ENCODE results near the gene PLEKHM3. TPM values are rescaled to one million over a fixed set of nuclear protein-coding genes. Genes with fewer than 3 reads are reported as not detected.

PLEKHM3 gene
- total RNA-seq, 2 donors from 2014 or later = 20.5 to 21.8 TPM

- DNase-seq (ENCODE audit: low spot score) (no peak), ATAC-seq (ENCODE audit: insufficient number of reproducible peaks, low FRiP score, low read depth) (no peak)
- TF ChIP-seq CTCF (IDR thresholded peaks at IDR 0.05) = no peak
- Histone ChIP-seq H3K4me1 (ENCODE audit: control insufficient read depth in 1 of 2, low read depth in 2 of 2) (no peaks in the 10 kb centered on the region), H3K27ac (no peak overlapping the region), H3K9me3 (no peaks in the 10 kb centered on the region), H3K4me3 (no peak overlapping the region), H3K27me3 (replicated peaks; ENCODE audit: insufficient read depth) (no peaks in the 10 kb centered on the region), H3K36me3 (peaks cover 5% of the 10 kb centered on the region)
Measured at GRCh38 chr2:207905546-207905945, 119.8 kb downstream of the PLEKHM3 start.

- Histone ChIP-seq H3K4me1 (ENCODE audit: control insufficient read depth in 1 of 2, low read depth in 2 of 2) (no peaks in the 10 kb centered on the region), H3K36me3 (peaks cover 9% of the 10 kb centered on the region), H3K27ac (no peak overlapping the region), H3K9me3 (no peaks in the 10 kb centered on the region), H3K27me3 (replicated peaks; ENCODE audit: insufficient read depth) (no peaks in the 10 kb centered on the region), H3K4me3 (no peak overlapping the region)
- ATAC-seq (ENCODE audit: insufficient number of reproducible peaks, low FRiP score, low read depth) (no peak), DNase-seq (ENCODE audit: low spot score) (no peak)
- TF ChIP-seq CTCF (IDR thresholded peaks at IDR 0.05) = no peak
Measured at GRCh38 chr2:207903236-207903635, 122.1 kb downstream of the PLEKHM3 start.

- H3K36me3 ChIP-seq = peaks cover 9% of the 10 kb centered on the region
- no peaks in the 10 kb centered on the region for H3K9me3 ChIP-seq
- H3K4me3 ChIP-seq = no peak overlapping the region
- no peak for DNase-seq (ENCODE audit: low spot score)
- no peak overlapping the region for H3K27ac ChIP-seq
- no peaks in the 10 kb centered on the region for H3K4me1 ChIP-seq (ENCODE audit: control insufficient read depth in 1 of 2, low read depth in 2 of 2)
- TF ChIP-seq CTCF (IDR thresholded peaks at IDR 0.05) = no peak
- no peaks in the 10 kb centered on the region for H3K27me3 ChIP-seq (replicated peaks; ENCODE audit: insufficient read depth)
- ATAC-seq (ENCODE audit: insufficient number of reproducible peaks, low FRiP score, low read depth) = no peak
Measured at GRCh38 chr2:207902821-207903220, 122.5 kb downstream of the PLEKHM3 start.

- H3K9me3 ChIP-seq = no peaks in the 10 kb centered on the region
- no peaks in the 10 kb centered on the region for H3K4me1 ChIP-seq (ENCODE audit: control insufficient read depth in 1 of 2, low read depth in 2 of 2)
- no peak for DNase-seq (ENCODE audit: low spot score)
- no peak overlapping the region for H3K27ac ChIP-seq
- H3K36me3 ChIP-seq = peaks cover 9% of the 10 kb centered on the region
- no peak for ATAC-seq (ENCODE audit: insufficient number of reproducible peaks, low FRiP score, low read depth)
- no peaks in the 10 kb centered on the region for H3K27me3 ChIP-seq (replicated peaks; ENCODE audit: insufficient read depth)
- TF ChIP-seq CTCF (IDR thresholded peaks at IDR 0.05) = no peak
- no peak overlapping the region for H3K4me3 ChIP-seq
Measured at GRCh38 chr2:207901829-207902228, 123.5 kb downstream of the PLEKHM3 start.

- Histone ChIP-seq H3K4me1 (ENCODE audit: control insufficient read depth in 1 of 2, low read depth in 2 of 2) (no peaks in the 10 kb centered on the region), H3K36me3 (peaks cover 9% of the 10 kb centered on the region), H3K27me3 (replicated peaks; ENCODE audit: insufficient read depth) (no peaks in the 10 kb centered on the region), H3K4me3 (no peak overlapping the region), H3K27ac (no peak overlapping the region), H3K9me3 (no peaks in the 10 kb centered on the region)
- ATAC-seq (ENCODE audit: insufficient number of reproducible peaks, low FRiP score, low read depth) (no peak), DNase-seq (ENCODE audit: low spot score) (no peak)
- TF ChIP-seq CTCF (IDR thresholded peaks at IDR 0.05) = no peak
Measured at GRCh38 chr2:207901401-207901800, 123.9 kb downstream of the PLEKHM3 start.
